Sciatic nerve (tissue), 2 donors: ENCODE results near the gene ACTG2. TPM values are rescaled to one million over a fixed set of nuclear protein-coding genes. Genes with fewer than 3 reads are reported as not detected.
"Not testable (repeated sequence)": the region's sequence is repeated elsewhere in the genome, so short reads cannot be mapped to it uniquely, and the experiment has no call there.

Experiments
- ATAC-seq: fragments of 200-7000 bp; cut with Tn5 transposase; one replicate; pipeline ENCODE4 v1.9.1; 2020; ENCODE audit warnings: mild to moderate bottlenecking, moderate library complexity
- DNase-seq: peaks from one replicate; pipeline ENCODE4 v3.0.0-alpha.2; 2020; ENCODE audit warnings: low spot score
- intact Hi-C: fragments of 100-400 bp; cut with DNase I; formaldehyde crosslinking; loops from one replicate; pipeline ENCODE4 v1.14.2; 2022
- total RNA-seq: library from RNA; stranded (reverse); fragmentation: NEBNext Ultra II Directional; extraction: Animal tissue kit (Norgen Biotek cat#: 25700); gene quantifications from one replicate; pipeline ENCODE4 v1.2.1, GENCODE V29; 2021
- donor health status: DM: no; HTN: no; CAD: no.
- donor health status: DM: no; HTN: no; CAD: no.

Gene ACTG2
- total RNA-seq: 4.4 TPM

DNA sequence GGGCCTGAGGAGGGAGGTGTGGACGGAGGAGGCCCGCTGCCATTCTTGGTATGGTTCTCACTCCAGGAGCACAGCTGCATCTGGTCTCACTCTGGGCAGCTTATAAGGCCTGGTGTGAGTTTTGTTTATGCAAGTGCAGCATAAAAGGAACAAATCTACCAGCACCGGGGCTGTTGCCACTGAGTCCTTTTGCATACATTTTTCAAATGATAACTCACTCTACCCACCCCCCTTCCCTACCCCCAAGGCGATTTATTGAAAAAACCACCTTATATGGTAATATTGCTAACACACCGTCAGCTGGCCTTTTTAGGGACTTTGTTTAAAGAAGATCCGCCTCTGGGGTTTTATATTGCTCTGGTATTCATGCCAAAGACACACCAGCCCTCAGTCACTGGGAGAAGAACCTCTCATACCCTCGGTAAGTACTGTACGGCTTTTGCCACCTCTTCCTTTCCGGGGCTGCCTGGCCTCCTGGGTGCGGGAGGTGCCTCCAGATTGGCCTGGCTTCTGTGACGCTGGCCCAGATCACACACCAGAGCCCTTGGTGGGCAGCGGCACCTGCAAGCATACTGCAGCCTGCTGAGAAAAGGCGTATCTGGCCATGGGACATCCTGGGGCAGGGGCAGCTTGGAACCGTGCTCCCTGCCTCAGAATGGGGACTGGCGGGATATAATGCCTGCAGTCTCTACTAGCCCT, at the start of gene ACTG2:
Gene ACTG2, plus strand, starts transcription at position 378 of the 699 bp plus-strand sequence. CDS start 8,304 bp downstream, outside the sequence.
- ATAC-seq (no peak), DNase-seq (no peak)
- intact Hi-C loops: no loop called here

DNA sequence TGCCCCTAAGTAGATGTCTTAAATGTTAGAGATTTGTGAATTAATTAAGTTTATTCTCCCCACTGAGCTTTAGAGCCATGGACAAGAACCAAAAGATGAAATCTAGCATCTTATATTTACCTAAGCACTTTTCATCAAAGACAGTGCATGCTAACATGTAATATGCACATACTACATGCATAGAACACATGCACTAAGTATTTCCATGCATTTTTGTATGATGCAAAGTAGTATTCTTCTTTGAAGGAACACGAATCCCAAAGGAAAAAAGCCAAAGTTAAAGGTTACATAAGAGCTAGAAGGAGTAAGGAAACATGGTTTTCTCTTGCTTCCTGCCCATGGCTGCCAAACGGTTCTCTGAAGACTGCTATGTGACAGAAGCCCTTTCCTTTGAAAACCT, 48.7 kb upstream of the ACTG2 start:
- no peak for DNase-seq
- intact Hi-C loops: no loop called here
- ATAC-seq: no peak

GRCh38 chr2:73850009-73850408, 42.8 kb upstream of the ACTG2 start:
- DNase-seq: no peak
- intact Hi-C loops: no loop called here
- no peak for ATAC-seq

DNA sequence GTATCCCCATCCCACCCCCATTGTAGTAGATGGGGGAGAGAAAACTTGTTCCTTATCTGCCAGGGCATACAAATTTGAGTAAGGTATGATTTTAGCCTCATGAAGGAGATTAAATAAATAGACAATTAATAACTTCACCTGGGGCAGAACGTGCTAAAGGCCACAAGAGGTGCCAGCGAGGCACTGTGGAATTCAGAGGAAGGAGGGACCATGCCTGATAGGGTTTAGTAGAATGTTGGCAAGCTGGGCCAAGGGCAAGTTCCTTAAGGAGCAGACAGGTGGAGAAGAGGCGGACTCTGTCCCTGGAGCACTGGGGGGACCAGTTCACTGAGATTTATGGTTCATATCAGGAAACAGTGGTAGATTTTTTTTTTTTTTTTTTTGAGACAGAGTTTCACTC, 41.5 kb upstream of the ACTG2 start:
- DNase-seq: no peak
- no peak for ATAC-seq
- intact Hi-C loops: no loop called here

- DNase-seq (no peak), ATAC-seq (no peak)
- intact Hi-C loops: no loop called here
Observed at GRCh38 chr2:73852020-73852419, 40.8 kb upstream of the ACTG2 start.

GRCh38 chr2:73855526-73855925, 37.3 kb upstream of the ACTG2 start:
- DNase-seq (no peak), ATAC-seq (no peak)
- intact Hi-C loops: no loop called here

DNA sequence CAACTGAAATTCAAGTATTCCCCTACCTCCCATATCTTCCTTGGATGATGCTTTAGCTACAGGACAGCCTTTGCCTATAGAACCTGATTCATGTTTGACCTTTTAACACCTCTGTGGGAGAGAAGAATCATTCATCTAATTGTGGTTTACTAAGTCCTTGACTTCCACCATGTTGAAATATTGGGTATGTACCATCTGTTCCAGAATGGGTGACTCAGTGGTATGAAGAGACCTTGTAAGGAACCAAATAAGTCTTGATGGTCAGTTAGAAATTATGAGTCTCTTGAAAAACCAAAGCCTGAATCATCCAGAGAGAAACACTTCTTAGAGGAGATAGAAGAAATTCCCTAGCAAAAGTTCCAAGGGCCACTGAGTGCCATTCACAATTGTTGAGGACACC, 36.6 kb upstream of the ACTG2 start:
- intact Hi-C loops: no loop called here

DNA sequence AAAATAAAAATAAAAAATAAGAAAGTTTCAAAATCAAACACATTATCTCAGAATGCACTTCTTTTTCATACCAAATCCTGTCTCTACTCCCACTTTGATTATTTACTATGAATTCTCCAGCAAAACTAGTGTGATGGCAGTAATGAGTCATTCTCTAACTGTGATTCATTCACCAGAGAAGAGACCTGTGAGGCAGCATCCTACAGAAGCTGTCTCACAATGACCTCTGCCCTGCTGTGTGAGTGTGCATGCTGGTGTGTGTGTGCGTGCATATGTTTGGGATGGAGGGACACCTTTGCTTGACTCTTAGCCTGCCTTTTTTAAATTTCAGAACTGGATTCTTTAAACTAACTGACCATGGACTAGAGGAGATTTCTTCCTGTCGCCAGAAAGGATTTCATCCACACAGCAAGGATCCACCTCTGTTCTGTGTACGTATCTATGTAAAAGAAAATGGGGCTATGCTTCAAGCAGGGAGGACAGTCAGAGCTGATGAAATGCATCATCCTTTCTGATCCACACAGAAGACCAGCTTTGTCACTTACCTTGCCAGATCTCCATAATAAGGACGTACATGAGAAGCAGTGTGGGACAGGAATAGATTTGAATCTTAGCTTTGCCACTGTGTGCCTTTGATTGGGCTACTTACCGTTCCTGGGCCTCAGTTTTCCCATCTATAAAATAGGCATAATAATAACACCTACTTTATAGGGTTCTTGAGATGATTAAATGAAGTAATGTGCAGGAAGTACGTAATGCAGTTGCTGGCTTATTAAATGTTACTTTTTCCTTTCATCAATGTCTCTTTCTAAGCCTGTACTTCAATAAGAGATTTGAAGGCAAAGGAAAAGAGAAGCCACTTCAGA, 32.9 kb upstream of the ACTG2 start:
- DNase-seq (no peak), ATAC-seq (no peak)
- intact Hi-C loops: no loop called here

More for the DNA sequence above, 36.6 kb upstream of the ACTG2 start:
- no peak for DNase-seq
- ATAC-seq: no peak

DNA sequence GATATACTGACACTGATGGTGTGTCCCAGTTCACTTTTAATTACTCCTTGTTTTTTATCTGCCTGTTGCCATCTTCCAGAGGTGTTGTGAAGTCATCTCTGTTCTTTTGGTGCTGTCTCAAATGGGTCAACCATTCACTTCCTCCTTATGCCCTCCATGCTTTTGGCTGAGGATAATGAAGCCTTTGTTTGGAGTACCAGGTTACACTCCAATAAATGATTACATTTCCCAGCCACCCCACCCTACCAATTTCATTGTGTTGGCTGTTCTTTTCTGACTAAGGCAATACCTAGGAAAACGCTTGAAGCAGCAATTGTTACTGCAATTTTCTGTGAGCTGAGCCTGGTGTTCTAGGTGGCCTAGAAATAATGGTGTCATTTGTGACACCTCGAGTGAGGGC, 29.8 kb upstream of the ACTG2 start:
- intact Hi-C loops: no loop called here
- ATAC-seq: no peak
- no peak for DNase-seq

- no peak for ATAC-seq
- intact Hi-C loops: no loop called here
Observed at GRCh38 chr2:73868204-73868978, 24.4 kb upstream of the ACTG2 start.

DNA sequence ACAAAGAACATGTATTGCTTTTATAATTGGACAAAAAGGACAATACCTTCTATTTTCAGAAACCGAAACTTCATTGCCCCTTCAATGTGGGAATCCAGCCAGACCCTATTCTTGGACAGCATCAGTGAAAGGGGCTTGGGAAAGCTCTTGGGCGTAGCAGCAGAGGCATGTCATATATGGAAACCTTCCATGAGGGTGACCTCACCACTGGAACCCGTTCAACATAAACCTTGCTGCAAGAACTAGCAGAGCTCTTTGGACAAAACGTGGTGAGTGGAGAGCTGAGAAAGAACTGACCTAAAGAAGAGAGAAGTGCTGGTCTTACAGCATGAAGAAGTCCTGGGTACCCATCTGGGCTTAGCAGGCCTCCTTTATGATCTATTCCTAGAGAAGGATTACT, 22.7 kb upstream of the ACTG2 start:
- intact Hi-C loops: no loop called here
- DNase-seq (peak; percentile 73), ATAC-seq (peak; percentile 93)

More at GRCh38 chr2:73868204-73868978, 24.4 kb upstream of the ACTG2 start:
- no peak for DNase-seq

GRCh38 chr2:73877071-73877802, 15.6 kb upstream of the ACTG2 start:
- no peak for DNase-seq
- intact Hi-C loops: no loop called here
- ATAC-seq: peak; percentile 53

GRCh38 chr2:73877984-73878383, 14.8 kb upstream of the ACTG2 start:
- ATAC-seq, intact Hi-C loops, DNase-seq: not testable (repeated sequence)

- DNase-seq (no peak), ATAC-seq (no peak)
- intact Hi-C loops: no loop called here
Observed at GRCh38 chr2:73885406-73885805, 7.4 kb upstream of the ACTG2 start.

DNA sequence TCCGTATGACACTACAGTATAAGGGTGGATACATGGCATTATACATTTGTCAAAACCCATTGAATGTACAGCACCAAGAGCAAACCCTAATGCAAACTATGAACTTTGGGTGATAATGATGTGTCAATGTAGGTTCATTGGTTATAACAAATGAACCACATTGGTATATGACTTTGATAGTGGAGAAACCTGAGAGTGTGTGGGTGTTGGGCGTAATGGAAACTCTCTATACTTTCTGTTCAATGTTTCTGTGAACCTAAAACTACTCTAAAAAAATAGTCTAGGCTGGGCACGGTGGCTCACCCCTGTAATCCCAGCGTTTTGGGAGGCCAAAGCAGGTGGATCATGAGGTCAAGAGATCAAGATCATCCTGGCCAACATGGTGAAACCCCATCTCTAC, 6.5 kb upstream of the ACTG2 start:
- intact Hi-C loops: no loop called here
- DNase-seq: no peak
- ATAC-seq: no peak

- intact Hi-C loops, ATAC-seq, DNase-seq: not testable (repeated sequence)
Observed at GRCh38 chr2:73887596-73888353, 5.0 kb upstream of the ACTG2 start.

DNA sequence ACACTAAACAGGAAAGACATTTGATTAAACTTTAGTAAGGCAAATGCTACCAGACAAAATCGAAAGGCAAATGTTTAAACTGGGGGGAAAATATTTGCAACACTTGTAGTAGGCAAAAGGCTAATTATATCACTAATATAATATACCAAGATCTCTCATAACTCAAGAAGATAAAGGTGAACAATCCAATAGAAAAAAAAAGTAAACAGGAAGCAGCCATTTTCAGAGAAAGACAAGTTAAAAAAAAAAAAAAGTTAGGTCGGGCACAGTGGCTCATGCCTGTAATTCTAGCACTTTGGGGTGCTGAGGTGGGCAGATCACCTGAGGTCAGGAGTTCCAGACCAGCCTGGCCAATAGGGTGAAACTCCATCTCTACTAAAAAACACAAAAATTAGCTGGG, 4.4 kb upstream of the ACTG2 start:
- DNase-seq (no peak), ATAC-seq (no peak)
- intact Hi-C loops: no loop called here

- ATAC-seq: no peak
- no peak for DNase-seq
- intact Hi-C loops: no loop called here
Observed at GRCh38 chr2:73889206-73889605, 3.6 kb upstream of the ACTG2 start.
